GM12878 (cell line): ENCODE data around the gene HADHA. TPM values are rescaled to one million over a fixed set of nuclear protein-coding genes. Genes with fewer than 3 reads are reported as not detected.

ENCODE experiments used
- ATAC-seq: fragments of 200-7000 bp; cut with Tn5 transposase; 3 replicates; pipeline ENCODE4 v1.9.1; 2020; ENCODE audit warnings: mild to moderate bottlenecking, moderate library complexity
- BruUV-seq: library from RNA; stranded (reverse); fragments of 400-500 nt; replicated peaks from 2 replicates; lab custom pipeline; 2021; lab: Mats Ljungman, UMichigan
- CTCF ChIA-PET: fragments of 300-600 bp; sonication (Branson Sonifier 250); formaldehyde crosslinking; extraction: SDS; loops from one replicate; lab custom pipeline; 2021; ENCODE audit warnings: inconsistent platforms; lab: Yijun Ruan, JAX
- POLR2A ChIA-PET: fragments of 350-600 bp; formaldehyde crosslinking; extraction: SDS; loops from one replicate; lab custom pipeline; 2021; ENCODE audit warnings: inconsistent platforms; lab: Charles Lee
- RAD21 ChIA-PET: fragments of 300-600 bp; sonication (Branson Sonifier 250); formaldehyde crosslinking; loops from one replicate; lab custom pipeline; 2023; ENCODE audit warnings: antibody characterized with exemption; ENCODE audit not compliant: unreplicated experiment; lab: Charles Lee
- SMC1A ChIA-PET: fragments of 300-600 bp; sonication (Branson Sonifier 250); formaldehyde crosslinking; loops from one replicate; lab custom pipeline; 2023; ENCODE audit not compliant: unreplicated experiment, uncharacterized antibody; lab: Charles Lee
- DNase-seq: peaks from one replicate; pipeline ENCODE4 v3.0.0-alpha.2; 2011; ENCODE audit warnings: low read depth, low spot score
- FAIRE-seq: peaks from 3 replicates; lab custom pipeline; 2011; peaks lifted over from hg19 to GRCh38; lab: Jason Lieb, UNC
- H2AFZ ChIP-seq: 2 replicates; pipeline ENCODE4 v1.6.0; 2011; ENCODE audit warnings: low read depth, low read length, control low read depth; ENCODE audit not compliant: control insufficient read depth
- H3K27ac ChIP-seq: 2 replicates; pipeline ENCODE4 v1.5.1; 2011; ENCODE audit warnings: control low read depth; ENCODE audit not compliant: control insufficient read depth, insufficient read depth
- H3K27me3 ChIP-seq, 2 experiments: replicated peaks in 1 of 2; 2 replicates each; pipeline versions ENCODE4 v1.6.0 to v1.6.1; 2011; ENCODE audit warnings: low read length in 1 of 2; ENCODE audit not compliant: control insufficient read depth in 2 of 2, insufficient read depth in 2 of 2
- H3K36me3 ChIP-seq, 2 experiments: 2 replicates each; pipeline ENCODE4 v1.5.1; 2011; ENCODE audit warnings: low read length in 1 of 2; ENCODE audit not compliant: control insufficient read depth in 2 of 2, insufficient read depth in 2 of 2
- H3K4me1 ChIP-seq: 2 replicates; pipeline ENCODE4 v1.6.1; 2011; ENCODE audit warnings: mild to moderate bottlenecking, low read length, moderate library complexity, mixed read lengths; ENCODE audit not compliant: control insufficient read depth, insufficient read depth
- H3K4me2 ChIP-seq: 2 replicates; pipeline ENCODE4 v1.6.0; 2011; ENCODE audit warnings: control low read depth; ENCODE audit not compliant: control insufficient read depth, insufficient read depth
- H3K4me3 ChIP-seq: fragments of 200-600 bp; sonication (generic); 2 replicates; pipeline ENCODE4 v1.5.1; 2016
- H3K79me2 ChIP-seq: 2 replicates; pipeline ENCODE4 v1.6.0; 2011; ENCODE audit warnings: low read length; ENCODE audit not compliant: control insufficient read depth, insufficient read depth
- H3K9ac ChIP-seq: 2 replicates; pipeline ENCODE4 v1.8.0; 2011; ENCODE audit warnings: low read length, control low read depth, mixed read lengths; ENCODE audit not compliant: control insufficient read depth, insufficient read depth
- H3K9me3 ChIP-seq: replicated peaks from 3 replicates; pipeline ENCODE4 v1.5.1; 2011; ENCODE audit warnings: mild to moderate bottlenecking, low read length; ENCODE audit not compliant: control insufficient read depth, insufficient read depth
- H4K20me1 ChIP-seq: 2 replicates; pipeline ENCODE4 v1.6.0; 2011; ENCODE audit not compliant: control insufficient read depth, insufficient read depth
- BCL11A ChIP-seq: IDR thresholded peaks from 2 replicates; pipeline ENCODE4 v1.6.1; 2011; ENCODE audit warnings: low read depth, low read length
- ELK1 ChIP-seq: IDR thresholded peaks from 2 replicates; pipeline ENCODE4 v1.6.1; 2012; ENCODE audit warnings: low read depth, low read length, improper control_type of control experiment
- IKZF1 ChIP-seq: fragments of 450-650 bp; conservative IDR thresholded peaks from 2 replicates; pipeline ENCODE4 v1.6.1; 2017; ENCODE audit warnings: antibody characterized with exemption, mild to moderate bottlenecking
- JUNB ChIP-seq: IDR thresholded peaks from 2 replicates; pipeline ENCODE4 v1.6.1; 2016; ENCODE audit warnings: antibody characterized with exemption, mild to moderate bottlenecking
- NFYB ChIP-seq: IDR thresholded peaks from 2 replicates; pipeline ENCODE4 v1.6.1; 2011; ENCODE audit warnings: low read depth, mild to moderate bottlenecking, low read length, improper control_type of control experiment, moderate library complexity; ENCODE audit not compliant: insufficient read depth
- PKNOX1 ChIP-seq: fragments of 450-650 bp; IDR thresholded peaks from 2 replicates; pipeline ENCODE4 v1.6.1; 2016; ENCODE audit warnings: mild to moderate bottlenecking
- SIN3A ChIP-seq: IDR thresholded peaks from 2 replicates; pipeline ENCODE4 v1.6.1; 2012; ENCODE audit warnings: low read depth, low read length, improper control_type of control experiment
- SREBF1 ChIP-seq: IDR thresholded peaks from 2 replicates; pipeline ENCODE4 v1.6.1; 2012; ENCODE audit warnings: mild to moderate bottlenecking, low read length
- YY1 ChIP-seq: IDR thresholded peaks from 2 replicates; pipeline ENCODE4 v1.6.1; 2011; ENCODE audit warnings: low read depth, mild to moderate bottlenecking, low read length
- ZNF687 ChIP-seq: fragments of 450-650 bp; IDR thresholded peaks from 2 replicates; pipeline ENCODE4 v1.6.1; 2017; ENCODE audit warnings: mild to moderate bottlenecking, moderate library complexity
- WGBS: methylation state at CpG from one replicate; pipeline ENCODE4 v1.1.6; 2016; ENCODE audit warnings: low lambda C conversion rate; ENCODE audit not compliant: insufficient replicate concordance, insufficient coverage; ENCODE audit errors: missing lambda C conversion rate; 5-methylcytosine and 5-hydroxymethylcytosine counted together
- in situ Hi-C: fragments of 300-500 bp; cut with MboI; formaldehyde crosslinking; loops from 9 replicates; pipeline ENCODE4 v1.14.3; 2018; ENCODE audit warnings: mixed read lengths
- intact Hi-C: fragments of 100-400 bp; cut with micrococcal nuclease; formaldehyde crosslinking; loops from one replicate; pipeline ENCODE4 v1.14.2; 2022; ENCODE audit not compliant: unreplicated experiment
- polyA plus RNA-seq, 11 experiments: library from polyadenylated mRNA; depleted of rRNA in 4 of 11; unstranded in 6 of 11; stranded (reverse) in 5 of 11; fragments of >200 nt; fragmentation: Nextera tagmentation in 4 of 11; fragmentation: Illumina TruSeq in 1 of 11; extraction: Ambion mirVana in 4 of 11; extraction: Trizol in 1 of 11; gene quantifications; 1 replicate in 1 of 11; 2 replicates in 10 of 11; pipeline versions ENCODE4 v1.2.1 to v1.2.3, GENCODE V29; 2011 to 2016; ENCODE audit warnings: inconsistent platforms in 2 of 11, missing spikeins in 2 of 11, low read depth in 1 of 11
- total RNA-seq, 4 experiments: library from RNA; depleted of rRNA in 3 of 4; stranded (reverse); fragments of >200 nt in 3 of 4; fragmentation: Illumina TruSeq in 1 of 4; extraction: Trizol in 1 of 4; gene quantifications; 2 replicates each; pipeline versions ENCODE4 v1.2.1 to v1.2.3, GENCODE V29; 2013 to 2021

HADHA gene
- total and polyA plus RNA-seq, 10 of the 15 experiments (the other 5 are each of a cell fraction or from before 2014, with no cell fraction given) = 109 to 207 (median 165) TPM

GRCh38 chr2:26182441-26182840, 62.0 kb downstream of the HADHA start (continued):
- TF ChIP-seq ZNF687 = no peak
- TF ChIP-seq IKZF1 = no peak

GRCh38 chr2:26179446-26179913, 65.0 kb downstream of the HADHA start:
- no peak for DNase-seq
- Histone ChIP-seq H3K27me3 (peaks cover 4 to 8% of the 10 kb centered on the region in 2 experiments), H3K4me3 (no peak overlapping the region), H3K79me2 (no peaks in the 10 kb centered on the region), H3K36me3 (no peaks in the 10 kb centered on the region), H3K4me2 (no peak overlapping the region), H3K4me1 (no peaks in the 10 kb centered on the region; the same call in 1 of the 2 replicates), H3K9me3 (no peaks in the 10 kb centered on the region), H4K20me1 (no peaks in the 10 kb centered on the region; the same call in 1 of the 2 replicates), H3K9ac (no peak overlapping the region), H3K27ac (no peak overlapping the region), H2AFZ (peak overlapping the region; percentile 44; the same call in 1 of the 2 replicates)
- no peak; the same call in 2 of the 3 replicates for ATAC-seq
- no TSS peak for BruUV-seq
- FAIRE-seq = no peak
- in situ Hi-C loops = no loop called here
- ChIA-PET POLR2A (no interaction called here), CTCF (no interaction called here), RAD21 (no interaction called here), SMC1A (no interaction called here)
- intact Hi-C loops = no loop called here
- 20% methylated on average over 6 of the region's 12 CpGs for WGBS
- TF ChIP-seq YY1 (no peak), SREBF1 (no peak), JUNB (no peak), PKNOX1 (no peak), ZNF687 (no peak), NFYB (no peak), ELK1 (no peak), SIN3A (no peak), BCL11A (no peak)
